GM12875 (cell line): ENCODE results near the gene ROBO1.

ENCODE experiments used
- H3K4me3 ChIP-seq: one replicate; pipeline ENCODE4 v1.5.1; 2011; ENCODE audit warnings: low read depth, low read length, control low read depth
- TF ChIP-seq, protein P1 (sequence below): IDR thresholded peaks from 2 replicates; pipeline ENCODE4 v1.5.1; 2011; ENCODE audit warnings: low read depth, mild to moderate bottlenecking, control low read depth, inconsistent platforms, low read length, moderate library complexity, borderline replicate concordance; ENCODE audit not compliant: insufficient read depth

Gene ROBO1

DNA sequence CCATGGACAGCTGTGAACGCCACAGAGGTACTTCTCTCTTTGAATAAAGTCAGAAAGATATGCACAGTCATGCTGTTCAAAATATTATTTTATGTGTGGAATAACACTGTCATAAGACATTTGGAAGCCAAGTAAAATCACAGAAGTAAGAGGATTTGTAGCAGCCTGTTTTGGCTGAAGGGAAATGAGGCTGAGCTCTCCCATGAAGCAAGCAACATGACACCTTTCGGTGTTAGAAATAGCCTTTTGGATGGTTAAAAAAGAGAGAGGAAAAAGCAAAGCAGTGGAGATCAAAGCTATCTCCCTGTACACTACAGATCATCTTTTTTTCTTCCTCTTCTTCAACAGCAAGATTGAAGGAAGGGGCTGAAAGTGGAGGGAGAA lies 755.3 kb downstream of the ROBO1 start:
- no peak overlapping the region for H3K4me3 ChIP-seq

DNA sequence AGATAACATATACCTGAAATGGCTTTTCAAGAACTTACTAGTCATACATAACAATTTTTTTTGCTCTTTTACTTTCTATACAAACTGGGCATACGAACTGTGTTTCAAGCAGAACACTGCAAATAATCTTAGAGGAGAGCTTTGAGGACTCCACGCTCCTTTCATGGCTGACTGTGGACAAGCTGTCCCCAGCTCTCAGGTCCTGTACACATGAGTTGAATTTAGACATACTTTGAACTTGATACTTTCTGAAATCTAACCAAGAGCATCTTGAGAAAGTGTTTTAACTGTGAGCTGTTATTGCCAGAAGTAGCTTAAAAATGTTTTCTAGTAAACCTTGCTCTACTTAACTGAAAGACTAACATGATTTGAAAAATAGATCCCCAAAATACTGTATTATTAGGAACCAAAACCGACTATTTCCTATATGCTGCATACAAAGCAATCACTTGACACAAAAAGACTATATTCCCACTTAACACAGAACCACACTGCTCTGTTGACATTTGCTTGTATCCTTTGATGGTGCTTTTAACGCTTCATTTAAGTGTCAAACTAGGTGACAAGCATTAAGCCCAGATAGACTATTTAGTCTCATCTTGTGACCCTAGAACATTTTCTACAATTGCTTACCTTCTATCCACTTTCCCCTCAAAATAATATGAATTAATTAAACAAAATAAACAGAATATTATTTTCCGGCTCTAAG lies 755.8 kb downstream of the ROBO1 start:
- H3K4me3 ChIP-seq = no peak overlapping the region
- TF ChIP-seq, protein P1, sequence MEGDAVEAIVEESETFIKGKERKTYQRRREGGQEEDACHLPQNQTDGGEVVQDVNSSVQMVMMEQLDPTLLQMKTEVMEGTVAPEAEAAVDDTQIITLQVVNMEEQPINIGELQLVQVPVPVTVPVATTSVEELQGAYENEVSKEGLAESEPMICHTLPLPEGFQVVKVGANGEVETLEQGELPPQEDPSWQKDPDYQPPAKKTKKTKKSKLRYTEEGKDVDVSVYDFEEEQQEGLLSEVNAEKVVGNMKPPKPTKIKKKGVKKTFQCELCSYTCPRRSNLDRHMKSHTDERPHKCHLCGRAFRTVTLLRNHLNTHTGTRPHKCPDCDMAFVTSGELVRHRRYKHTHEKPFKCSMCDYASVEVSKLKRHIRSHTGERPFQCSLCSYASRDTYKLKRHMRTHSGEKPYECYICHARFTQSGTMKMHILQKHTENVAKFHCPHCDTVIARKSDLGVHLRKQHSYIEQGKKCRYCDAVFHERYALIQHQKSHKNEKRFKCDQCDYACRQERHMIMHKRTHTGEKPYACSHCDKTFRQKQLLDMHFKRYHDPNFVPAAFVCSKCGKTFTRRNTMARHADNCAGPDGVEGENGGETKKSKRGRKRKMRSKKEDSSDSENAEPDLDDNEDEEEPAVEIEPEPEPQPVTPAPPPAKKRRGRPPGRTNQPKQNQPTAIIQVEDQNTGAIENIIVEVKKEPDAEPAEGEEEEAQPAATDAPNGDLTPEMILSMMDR = no peak

More for the DNA sequence above, 755.3 kb downstream of the ROBO1 start:
- TF ChIP-seq, protein P1 = no peak

DNA sequence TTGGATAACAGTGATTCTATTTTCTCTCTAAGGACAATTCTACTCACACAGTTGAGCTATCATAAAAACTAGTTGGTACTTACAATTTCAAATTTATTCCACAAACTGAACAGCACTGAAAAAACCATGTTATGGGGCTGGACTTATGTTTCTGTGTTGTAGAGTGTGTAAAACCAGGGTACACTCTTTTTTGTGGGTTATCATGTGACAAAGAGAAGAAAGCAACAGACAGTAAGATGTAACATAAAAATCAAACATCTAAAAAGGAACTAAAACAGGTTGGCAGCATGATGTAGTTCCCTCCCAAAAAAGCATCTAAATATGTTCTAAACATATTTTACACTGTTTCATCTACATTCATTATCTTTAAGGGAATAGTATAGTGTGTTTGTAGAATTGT lies 757.9 kb downstream of the ROBO1 start:
- TF ChIP-seq, protein P1 = no peak
- H3K4me3 ChIP-seq = no peak overlapping the region

DNA sequence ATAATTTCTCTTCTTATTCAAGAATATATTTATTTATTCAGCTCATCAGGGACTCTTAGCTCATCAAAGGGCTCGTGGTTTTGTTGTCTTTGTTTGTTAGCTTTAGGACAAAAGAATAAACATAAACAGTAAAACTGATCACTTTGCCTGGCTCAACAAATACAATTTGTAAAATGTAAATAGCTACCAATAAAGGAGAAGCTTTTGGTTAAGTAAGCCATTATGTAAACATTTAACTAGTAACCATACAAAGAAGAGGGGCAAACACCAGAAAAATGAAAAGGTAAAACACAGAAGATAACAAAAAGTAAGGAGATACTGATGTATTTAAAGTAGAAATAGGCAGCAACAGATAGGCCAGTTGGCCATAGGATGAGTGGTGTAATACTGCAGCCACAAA lies 761.7 kb downstream of the ROBO1 start:
- H3K4me3 ChIP-seq = no peak overlapping the region
- TF ChIP-seq, protein P1 = no peak

DNA sequence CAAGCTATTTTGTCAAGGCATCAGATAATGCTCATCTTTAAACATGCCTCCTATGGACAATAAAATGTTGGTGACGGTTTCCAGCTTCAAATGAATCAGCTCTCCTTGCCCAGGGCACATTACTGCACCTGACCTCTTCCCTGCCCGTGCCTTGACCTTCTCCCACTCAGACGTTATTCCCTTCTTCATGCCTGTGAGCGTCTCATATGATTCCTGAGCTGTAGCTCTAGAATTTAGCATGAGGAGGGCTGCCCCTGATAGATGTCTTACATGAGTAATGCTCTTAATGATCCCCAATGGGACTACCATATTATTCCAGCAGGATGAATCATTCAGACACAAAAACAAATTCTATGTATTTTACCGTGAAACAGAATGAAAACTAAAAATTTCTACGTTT lies 762.7 kb downstream of the ROBO1 start:
- TF ChIP-seq, protein P1 = no peak
- H3K4me3 ChIP-seq = no peak overlapping the region

DNA sequence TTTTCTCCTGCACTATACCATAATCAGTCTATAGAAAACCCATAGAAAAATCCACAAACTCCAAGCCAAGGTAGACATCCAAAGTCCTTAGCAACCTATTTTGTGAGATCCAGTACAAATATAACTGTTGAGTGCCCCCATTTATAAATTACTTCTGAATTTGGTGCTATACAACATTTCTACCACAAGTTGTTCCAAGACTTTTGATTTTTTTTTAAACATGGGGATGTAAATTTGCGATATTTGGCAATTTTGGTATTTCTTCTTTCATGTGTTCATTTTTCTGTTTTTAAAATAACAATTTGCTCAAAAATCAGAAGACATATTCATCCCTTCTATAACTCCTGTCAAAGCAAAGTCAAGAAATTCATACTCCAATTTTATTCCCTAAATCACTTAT lies 763.8 kb downstream of the ROBO1 start:
- no peak overlapping the region for H3K4me3 ChIP-seq
- TF ChIP-seq, protein P1 = no peak
